AG04450 (cell line): ENCODE measurements around the gene CXCR5. TPM values are rescaled to one million over a fixed set of nuclear protein-coding genes. Genes with fewer than 3 reads are reported as not detected.

Experiments used
- CTCF ChIA-PET: fragments of 300-600, 350-600 bp; formaldehyde crosslinking; extraction: SDS; loops from one replicate; lab custom pipeline; 2022; ENCODE audit warnings: antibody characterized with exemption, inconsistent platforms; lab: Charles Lee
- POLR2A ChIA-PET: fragments of 350-600 bp; formaldehyde crosslinking; extraction: SDS; loops from one replicate; lab custom pipeline; 2021; ENCODE audit warnings: antibody characterized with exemption, inconsistent platforms; lab: Yijun Ruan, JAX
- DNase-seq: peaks from one replicate; pipeline ENCODE4 v3.0.0-alpha.2; 2011; ENCODE audit warnings: low read depth, low spot score
- H3K27ac ChIP-seq: one replicate; pipeline ENCODE4 v1.5.1; 2012; ENCODE audit warnings: low read depth, low read length, control low read depth
- H3K27me3 ChIP-seq: one replicate; pipeline ENCODE4 v1.6.0; 2012; ENCODE audit warnings: low read length; ENCODE audit not compliant: control insufficient read depth, insufficient read depth
- H3K4me3 ChIP-seq: 2 replicates; pipeline ENCODE4 v1.5.1; 2011; ENCODE audit warnings: mild to moderate bottlenecking, low read depth, low read length, control low read depth
- H3K9me3 ChIP-seq: 2 replicates; pipeline ENCODE4 v1.5.1; 2012; ENCODE audit warnings: low read length; ENCODE audit not compliant: control insufficient read depth, insufficient read depth
- polyA plus RNA-seq: library from polyadenylated mRNA; depleted of rRNA; stranded (reverse); fragments of >200 nt; gene quantifications from 2 replicates; pipeline ENCODE4 v1.2.3, GENCODE V29; 2011
- TF ChIP-seq, protein P1 (sequence below): IDR thresholded peaks from 2 replicates; pipeline ENCODE4 v1.5.1; 2011; ENCODE audit warnings: low read depth, low read length, control low read depth, inconsistent platforms

The CXCR5 gene
- polyA plus RNA-seq, 1 experiment, result not detected

DNA sequence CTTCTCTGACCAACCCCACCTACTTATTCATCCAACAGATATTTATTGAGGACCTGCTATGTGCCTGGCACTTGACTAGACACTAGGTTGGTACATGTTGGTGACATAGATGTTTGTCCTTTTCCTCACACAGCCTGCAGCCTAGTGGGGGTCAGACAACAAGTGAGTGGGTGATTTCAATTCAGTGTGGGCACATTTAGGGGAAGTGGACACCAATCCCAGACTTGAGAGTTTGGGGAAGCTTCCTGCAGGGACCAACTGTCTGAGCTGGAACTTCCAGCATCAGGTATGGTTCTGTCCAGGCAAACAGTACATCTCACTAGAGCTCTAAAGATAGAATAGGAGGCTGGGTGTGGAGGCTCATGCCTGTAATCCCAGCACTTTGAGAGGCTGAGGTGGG, 47.9 kb downstream of the CXCR5 start:
- Histone ChIP-seq H3K27ac (no peak overlapping the region), H3K27me3 (no peaks in the 10 kb centered on the region), H3K9me3 (no peaks in the 10 kb centered on the region; the same call in 1 of the 2 replicates), H3K4me3 (no peak overlapping the region)
- TF ChIP-seq, protein P1, sequence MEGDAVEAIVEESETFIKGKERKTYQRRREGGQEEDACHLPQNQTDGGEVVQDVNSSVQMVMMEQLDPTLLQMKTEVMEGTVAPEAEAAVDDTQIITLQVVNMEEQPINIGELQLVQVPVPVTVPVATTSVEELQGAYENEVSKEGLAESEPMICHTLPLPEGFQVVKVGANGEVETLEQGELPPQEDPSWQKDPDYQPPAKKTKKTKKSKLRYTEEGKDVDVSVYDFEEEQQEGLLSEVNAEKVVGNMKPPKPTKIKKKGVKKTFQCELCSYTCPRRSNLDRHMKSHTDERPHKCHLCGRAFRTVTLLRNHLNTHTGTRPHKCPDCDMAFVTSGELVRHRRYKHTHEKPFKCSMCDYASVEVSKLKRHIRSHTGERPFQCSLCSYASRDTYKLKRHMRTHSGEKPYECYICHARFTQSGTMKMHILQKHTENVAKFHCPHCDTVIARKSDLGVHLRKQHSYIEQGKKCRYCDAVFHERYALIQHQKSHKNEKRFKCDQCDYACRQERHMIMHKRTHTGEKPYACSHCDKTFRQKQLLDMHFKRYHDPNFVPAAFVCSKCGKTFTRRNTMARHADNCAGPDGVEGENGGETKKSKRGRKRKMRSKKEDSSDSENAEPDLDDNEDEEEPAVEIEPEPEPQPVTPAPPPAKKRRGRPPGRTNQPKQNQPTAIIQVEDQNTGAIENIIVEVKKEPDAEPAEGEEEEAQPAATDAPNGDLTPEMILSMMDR, result no peak
- POLR2A ChIA-PET, result interaction anchor here (1.3 kb wide), 1 partner anchor 23 kb away, joined by 3 read pairs; no protein-coding TSS in a partner anchor
- DNase-seq, result no peak
- CTCF ChIA-PET, result interaction anchor here (1.2 to 7.4 kb wide), 5 partner anchors 21 to 242 kb away, joined by 3 to 76 read pairs (median 9); no protein-coding TSS in a partner anchor

DNA sequence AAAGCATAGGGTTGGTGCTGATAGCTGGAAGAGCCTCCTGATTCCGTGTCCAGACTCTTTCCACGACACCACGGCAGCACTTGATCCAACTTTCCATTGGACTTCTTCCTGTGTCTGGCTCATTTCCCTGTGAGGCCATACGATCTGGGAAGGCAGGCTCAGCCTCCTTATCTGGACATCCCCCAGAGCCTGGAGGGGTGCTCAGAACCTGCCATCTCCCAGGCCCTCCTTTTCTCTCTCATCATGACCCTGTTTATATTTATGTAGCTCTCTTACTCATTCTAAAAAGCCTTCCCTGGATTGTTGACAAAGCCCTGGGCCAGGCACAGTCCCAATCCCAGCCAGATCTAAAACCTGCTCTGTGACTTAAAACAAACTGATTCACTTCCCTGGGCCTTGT, 49.8 kb downstream of the CXCR5 start:
- ChIA-PET CTCF (interaction anchor here (1.0 to 7.4 kb wide), 2 partner anchors 144 to 244 kb away, joined by 3 to 63 read pairs; no protein-coding TSS in a partner anchor), POLR2A (no interaction called here)
- H3K9me3 ChIP-seq, result no peaks in the 10 kb centered on the region; the same call in 1 of the 2 replicates
- no peaks in the 10 kb centered on the region for H3K27me3 ChIP-seq
- DNase-seq, result no peak
- TF ChIP-seq, protein P1, result no peak
- no peak overlapping the region for H3K4me3 ChIP-seq
- no peak overlapping the region for H3K27ac ChIP-seq

DNA sequence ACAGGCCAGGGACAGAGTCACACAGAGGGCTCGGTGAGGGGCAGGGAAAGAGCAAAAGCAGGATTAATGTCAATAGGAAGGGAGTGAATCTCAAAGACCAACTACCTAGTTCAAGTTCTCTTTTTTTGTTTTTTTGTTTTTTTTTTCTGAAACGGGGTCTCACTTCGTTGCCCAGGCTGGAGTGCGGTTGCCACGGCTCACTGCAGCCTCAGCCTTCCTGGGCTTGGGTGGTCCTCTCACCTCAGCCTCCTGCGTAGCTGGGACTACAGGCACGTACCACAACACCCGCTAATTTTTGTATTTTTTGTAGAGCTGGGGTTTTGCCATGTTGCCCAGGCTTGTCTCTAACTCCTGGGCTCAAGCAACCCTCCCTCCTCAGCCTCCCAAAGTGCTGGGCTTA, 51.7 kb downstream of the CXCR5 start:
- POLR2A ChIA-PET, result no interaction called here
- no peaks in the 10 kb centered on the region for H3K27me3 ChIP-seq

DNA sequence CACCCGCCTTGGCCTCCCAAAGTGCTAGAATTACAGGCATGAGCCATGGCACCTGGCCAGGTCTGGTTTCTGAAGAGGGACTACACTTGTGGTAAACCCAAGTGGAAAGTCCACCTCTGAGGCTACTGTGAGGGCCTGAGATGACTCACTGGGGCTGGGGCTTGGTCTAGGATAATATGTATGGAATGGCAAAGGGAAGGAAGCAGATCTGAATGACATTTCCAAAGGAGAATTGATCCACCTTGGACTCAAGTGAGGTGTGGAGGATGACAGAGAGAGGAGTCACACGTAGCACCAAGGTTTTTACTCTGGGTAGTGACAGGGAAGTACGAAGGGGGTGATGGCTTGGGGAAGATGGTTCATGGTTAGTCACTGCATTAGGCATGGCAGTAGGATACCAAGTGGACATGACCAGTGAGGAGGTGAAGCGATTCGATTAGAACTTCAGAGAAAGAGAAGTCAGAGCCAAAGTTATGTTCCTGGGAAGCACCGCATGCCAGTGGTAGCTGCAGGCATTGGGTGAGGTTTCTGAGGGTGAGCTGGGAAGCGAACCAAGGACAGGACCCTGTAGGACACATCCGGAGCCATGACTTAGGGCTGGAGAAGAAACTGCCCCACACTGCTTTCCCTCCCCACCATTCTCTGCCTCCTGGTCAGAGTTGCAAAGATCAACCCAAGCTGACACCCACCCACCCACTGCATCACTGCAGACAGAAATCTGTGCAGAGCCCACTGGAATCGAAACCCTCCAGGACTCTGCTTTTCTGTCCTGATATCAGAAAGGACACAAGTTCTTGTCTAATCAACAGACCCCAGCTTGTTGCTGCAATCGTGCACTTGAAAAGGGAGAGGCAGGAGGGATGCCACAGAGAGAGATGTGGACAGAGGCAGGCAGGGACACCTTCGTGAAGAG, 55.1 kb downstream of the CXCR5 start:
- H3K9me3 ChIP-seq, result no peaks in the 10 kb centered on the region
- ChIA-PET POLR2A (no interaction called here), CTCF (interaction anchor here (1.3 to 2.1 kb wide), 2 partner anchors 9 to 18 kb away, joined by 6 to 15 read pairs; no protein-coding TSS in a partner anchor)
- H3K27ac ChIP-seq, result no peak overlapping the region
- H3K4me3 ChIP-seq, result no peak overlapping the region
- TF ChIP-seq, protein P1, result no peak
- no peak for DNase-seq
- H3K27me3 ChIP-seq, result no peaks in the 10 kb centered on the region

More for the DNA sequence above, 51.7 kb downstream of the CXCR5 start:
- Histone ChIP-seq H3K9me3 (no peaks in the 10 kb centered on the region), H3K27ac (no peak overlapping the region), H3K4me3 (no peak overlapping the region)
- TF ChIP-seq, protein P1, result no peak
- CTCF ChIA-PET, result interaction anchor here (0.7 to 7.4 kb wide), 3 partner anchors 21 to 279 kb away, joined by 4 to 63 read pairs (median 8); partner anchors contain the start of gene UPK2
- no peak for DNase-seq
